Neural progenitor cell (in vitro differentiated cells): ENCODE data around the gene ALAS1. TPM values are rescaled to one million over a fixed set of nuclear protein-coding genes. Genes with fewer than 3 reads are reported as not detected.

Source experiments
- DNase-seq: peaks from one replicate; pipeline ENCODE4 v3.0.0-alpha.2; 2016; ENCODE audit warnings: low spot score
- H2AFZ ChIP-seq: fragments of 200-600 bp; sonication (generic); replicated peaks from 2 replicates; pipeline ENCODE4 v1.6.1; 2016; ENCODE audit warnings: antibody characterized with exemption
- H3F3A ChIP-seq: fragments of 200-600 bp; sonication (generic); 2 replicates; pipeline ENCODE4 v1.6.1; 2016; ENCODE audit warnings: antibody characterized with exemption, low read depth
- H3K27ac ChIP-seq: fragments of 200-600 bp; sonication (generic); 2 replicates; pipeline ENCODE4 v1.5.1; 2016; ENCODE audit warnings: mild to moderate bottlenecking
- H3K27me3 ChIP-seq: fragments of 200-600 bp; sonication (generic); 2 replicates; pipeline ENCODE4 v1.6.1; 2016; ENCODE audit warnings: mild to moderate bottlenecking, moderate library complexity
- H3K36me3 ChIP-seq: fragments of 200-600 bp; sonication (generic); 2 replicates; pipeline ENCODE4 v1.5.1; 2016
- H3K4me1 ChIP-seq: fragments of 200-600 bp; sonication (generic); 2 replicates; pipeline ENCODE4 v1.6.1; 2016; ENCODE audit warnings: mixed run types
- H3K4me2 ChIP-seq: fragments of 200-600 bp; sonication (generic); 2 replicates; pipeline ENCODE4 v1.6.1; 2016
- H3K4me3 ChIP-seq: fragments of 200-600 bp; sonication (generic); 2 replicates; pipeline ENCODE4 v1.5.1; 2016
- H3K79me2 ChIP-seq: fragments of 200-600 bp; sonication (generic); 2 replicates; pipeline ENCODE4 v1.6.1; 2016; ENCODE audit warnings: low read depth
- H3K9ac ChIP-seq: fragments of 200-600 bp; sonication (generic); 2 replicates; pipeline ENCODE4 v1.6.1; 2016
- H3K9me3 ChIP-seq: fragments of 200-600 bp; sonication (generic); 2 replicates; pipeline ENCODE4 v1.5.1; 2016; ENCODE audit warnings: low read depth
- H4K20me1 ChIP-seq: fragments of 200-600 bp; sonication (generic); 2 replicates; pipeline ENCODE4 v1.6.1; 2016; ENCODE audit warnings: low read depth
- H3K27ac Mint-ChIP-seq: 3 replicates; pipeline ENCODE4 v1.8.0; 2021; ENCODE audit warnings: mixed read lengths
- H3K27me3 Mint-ChIP-seq: 2 replicates; pipeline ENCODE4 v1.8.0; 2022; ENCODE audit warnings: low read depth, mild to moderate bottlenecking, inconsistent platforms, moderate library complexity, mixed read lengths; ENCODE audit not compliant: insufficient read depth
- H3K36me3 Mint-ChIP-seq: 3 replicates; pipeline ENCODE4 v1.8.0; 2021; ENCODE audit warnings: mixed read lengths
- H3K4me1 Mint-ChIP-seq: 3 replicates; pipeline ENCODE4 v1.8.0; 2021; ENCODE audit warnings: mixed read lengths
- H3K4me3 Mint-ChIP-seq: 3 replicates; pipeline ENCODE4 v1.8.0; 2021; ENCODE audit warnings: mild to moderate bottlenecking, moderate library complexity, mixed read lengths
- H3K9me3 Mint-ChIP-seq: 3 replicates; pipeline ENCODE4 v1.8.0; 2020; ENCODE audit warnings: mixed read lengths
- CTCF ChIP-seq: fragments of 200-600 bp; sonication (generic); IDR thresholded peaks from 2 replicates; pipeline ENCODE4 v1.5.1; 2017; ENCODE audit warnings: antibody characterized with exemption, mild to moderate bottlenecking
- EZH2 ChIP-seq: fragments of 200-600 bp; sonication (generic); IDR thresholded peaks from 2 replicates; pipeline ENCODE4 v1.6.1; 2017; ENCODE audit warnings: antibody characterized with exemption, mild to moderate bottlenecking, moderate library complexity
- EZH2phosphoT487 ChIP-seq: fragments of 200-600 bp; sonication (generic); IDR thresholded peaks from 2 replicates; pipeline ENCODE4 v1.6.1; 2017; ENCODE audit warnings: antibody characterized with exemption
- total RNA-seq: library from RNA; depleted of rRNA; stranded (reverse); fragments of >200 nt; gene quantifications from 2 replicates; pipeline ENCODE4 v1.2.3, GENCODE V29; 2015; ENCODE audit warnings: low replicate concordance

Gene ALAS1
- total RNA-seq, 1 donor from 2014 or later: 35.0 TPM

GRCh38 chr3:52245322-52246263, 47.6 kb downstream of the ALAS1 start, which contains the start of gene PPM1M:
PPM1M (plus strand) TSS chr3:52245759; CDS start chr3:52245825, 66 bp downstream.
- peaks cover 26% of the 10 kb centered on the region for H3K27me3 Mint-ChIP-seq
- H3K27ac ChIP-seq: no peak within 1 kb of the TSS
- H3K36me3 ChIP-seq: no peaks in the 10 kb centered on the region
- H3K79me2 ChIP-seq: no peaks in the 10 kb centered on the region
- H3K4me3 ChIP-seq: peak within 1 kb of the TSS; percentile 49
- no peaks in the 10 kb centered on the region for H3K4me1 ChIP-seq
- peak within 1 kb of the TSS; percentile 75 for H3K4me2 ChIP-seq
- H3K4me3 Mint-ChIP-seq: peak within 1 kb of the TSS; percentile 79
- peaks cover 18% of the 10 kb centered on the region for H3F3A ChIP-seq
- peaks cover 46% of the 10 kb centered on the region for H3K27me3 ChIP-seq
- H3K4me1 Mint-ChIP-seq: peaks cover 4% of the 10 kb centered on the region
- H3K9me3 ChIP-seq: no peaks in the 10 kb centered on the region
- peaks cover 11% of the 10 kb centered on the region for H3K36me3 Mint-ChIP-seq
- H3K9ac ChIP-seq: no peak within 1 kb of the TSS
- H4K20me1 ChIP-seq: peaks cover 2% of the 10 kb centered on the region
- peak; percentile 83 for DNase-seq
- H3K9me3 Mint-ChIP-seq: no peaks in the 10 kb centered on the region
- H3K27ac Mint-ChIP-seq: no peak within 1 kb of the TSS
- TF ChIP-seq CTCF (no peak), EZH2 (peak; percentile 84), EZH2phosphoT487 (peak; percentile 47)
- H2AFZ ChIP-seq: peak within 1 kb of the TSS; percentile 89

- no peaks in the 10 kb centered on the region for H3K9me3 Mint-ChIP-seq
- Histone ChIP-seq H2AFZ (peak overlapping the region; percentile 89), H3K27me3 (peaks cover 46% of the 10 kb centered on the region), H3K4me2 (peak overlapping the region; percentile 75), H3K79me2 (no peaks in the 10 kb centered on the region), H3K27ac (no peak overlapping the region), H4K20me1 (peaks cover 2% of the 10 kb centered on the region), H3K36me3 (no peaks in the 10 kb centered on the region), H3F3A (peaks cover 18% of the 10 kb centered on the region), H3K9me3 (no peaks in the 10 kb centered on the region), H3K4me3 (peak overlapping the region; percentile 49), H3K4me1 (no peaks in the 10 kb centered on the region), H3K9ac (no peak overlapping the region)
- TF ChIP-seq EZH2 (peak; percentile 5), EZH2phosphoT487 (no peak)
- H3K27me3 Mint-ChIP-seq: peaks cover 26% of the 10 kb centered on the region
- peaks cover 11% of the 10 kb centered on the region for H3K36me3 Mint-ChIP-seq
- no peaks in the 10 kb centered on the region for H3K4me1 Mint-ChIP-seq
- no peak for DNase-seq
- peak overlapping the region; percentile 79 for H3K4me3 Mint-ChIP-seq
- no peak overlapping the region for H3K27ac Mint-ChIP-seq
Measured at GRCh38 chr3:52246264-52246620, 48.3 kb downstream of the ALAS1 start.

- no peaks in the 10 kb centered on the region for H3K79me2 ChIP-seq
- no peak overlapping the region for H3K9ac ChIP-seq
- H3K9me3 ChIP-seq: no peaks in the 10 kb centered on the region
- H2AFZ ChIP-seq: no peak overlapping the region
- H3K27ac Mint-ChIP-seq: no peak overlapping the region
- H3K4me3 ChIP-seq: no peak overlapping the region
- H4K20me1 ChIP-seq: peaks cover 2% of the 10 kb centered on the region
- H3K27me3 Mint-ChIP-seq: peaks cover 26% of the 10 kb centered on the region
- TF ChIP-seq EZH2phosphoT487: no peak
- no peak for TF ChIP-seq CTCF
- no peak overlapping the region for H3K27ac ChIP-seq
- peaks cover 11% of the 10 kb centered on the region for H3K36me3 Mint-ChIP-seq
- H3K4me1 Mint-ChIP-seq: no peaks in the 10 kb centered on the region
- H3K27me3 ChIP-seq: peaks cover 46% of the 10 kb centered on the region
- H3K36me3 ChIP-seq: no peaks in the 10 kb centered on the region
- H3K4me3 Mint-ChIP-seq: peak overlapping the region; percentile 79
- H3F3A ChIP-seq: peaks cover 18% of the 10 kb centered on the region
- H3K9me3 Mint-ChIP-seq: no peaks in the 10 kb centered on the region
- H3K4me1 ChIP-seq: no peaks in the 10 kb centered on the region
- DNase-seq: no peak
- no peak overlapping the region for H3K4me2 ChIP-seq
Measured at GRCh38 chr3:52246728-52247408, 48.9 kb downstream of the ALAS1 start.
